Activated CD8-positive, alpha-beta T cell treated with anti-CD3 and anti-CD28 coated beads for 36 hours (primary cell): Measurements from ENCODE around the gene A4GALT. TPM values are rescaled to one million over a fixed set of nuclear protein-coding genes. Genes with fewer than 3 reads are reported as not detected.

Experiments used
- ATAC-seq: fragments of 200-7000 bp; cut with Tn5 transposase; one replicate; pipeline ENCODE4 v1.10.0; 2021; ENCODE audit warnings: mild to moderate bottlenecking, moderate library complexity
- CTCF ChIA-PET: fragments of 350-600 bp; sonication (Branson Sonifier 250); formaldehyde crosslinking; loops from one replicate; lab custom pipeline; 2021; ENCODE audit warnings: antibody characterized with exemption; lab: Charles Lee
- POLR2A ChIA-PET: fragments of 350-600 bp; sonication (Branson Sonifier 250); formaldehyde crosslinking; loops from one replicate; lab custom pipeline; 2021; ENCODE audit warnings: antibody characterized with exemption; lab: Charles Lee
- DNase-seq: peaks from one replicate; pipeline ENCODE4 v3.0.0-alpha.2; 2020
- H3K27ac Mint-ChIP-seq: one replicate; pipeline ENCODE4 v1.8.0; 2021; ENCODE audit warnings: mild to moderate bottlenecking, mixed read lengths
- H3K27me3 Mint-ChIP-seq: one replicate; pipeline ENCODE4 v1.8.0; 2021; ENCODE audit warnings: mixed read lengths
- H3K36me3 Mint-ChIP-seq: one replicate; pipeline ENCODE4 v1.8.0; 2021; ENCODE audit warnings: low read depth, mixed read lengths
- H3K4me1 Mint-ChIP-seq: one replicate; pipeline ENCODE4 v1.8.0; 2021; ENCODE audit warnings: low read depth, mixed read lengths
- H3K4me3 Mint-ChIP-seq: one replicate; pipeline ENCODE4 v1.8.0; 2021; ENCODE audit warnings: mild to moderate bottlenecking, moderate library complexity, mixed read lengths
- H3K9me3 Mint-ChIP-seq: one replicate; pipeline ENCODE4 v1.8.0; 2021; ENCODE audit warnings: mixed read lengths
- intact Hi-C: fragments of 100-400 bp; cut with micrococcal nuclease; formaldehyde crosslinking; loops from one replicate; pipeline ENCODE4 v1.10.0; 2022
- total RNA-seq, 2 experiments: library from RNA; stranded (reverse); gene quantifications; one replicate each; pipeline ENCODE4 v1.2.3, GENCODE V29; 2021
- TF ChIP-seq, protein P1 (sequence below): fragments of 200-600 bp; IDR thresholded peaks from one replicate; pipeline ENCODE4 v1.8.0; 2022; ENCODE audit warnings: antibody characterized with exemption, mild to moderate bottlenecking

Gene A4GALT
- total RNA-seq, 2 experiments from 2014 or later = 0.20 to 0.38 TPM

DNA sequence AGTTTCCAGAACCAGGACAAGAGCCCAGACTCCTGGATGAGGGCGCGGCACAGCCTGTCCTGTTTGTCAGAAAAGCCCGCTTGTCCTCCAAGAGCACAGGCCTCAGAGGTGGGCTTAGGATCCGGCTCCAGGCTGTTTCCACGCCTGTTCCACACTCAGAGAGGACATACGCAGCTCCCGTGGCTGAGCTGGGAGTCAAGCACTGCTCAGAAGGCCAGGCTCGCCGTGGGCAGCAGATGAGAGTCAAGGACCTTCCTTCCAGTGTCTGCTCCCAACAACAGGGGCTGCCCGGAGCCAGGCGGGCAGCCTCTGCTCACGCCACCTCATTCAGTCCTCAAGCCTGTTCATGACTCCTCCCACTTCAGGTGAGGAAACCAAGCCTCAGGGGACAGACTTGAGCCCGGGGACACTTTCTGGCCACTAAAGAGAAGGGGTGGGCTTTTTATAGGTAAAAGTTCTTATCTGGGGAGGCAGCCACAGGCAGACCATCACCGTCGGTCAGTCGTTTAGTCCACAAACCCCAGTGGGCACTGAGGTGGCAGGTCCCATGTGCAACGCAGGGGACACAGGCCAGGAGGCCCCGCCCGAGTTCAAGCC is 75.2 kb downstream of the A4GALT start:
- Mint-ChIP-seq H3K36me3 (no peaks in the 10 kb centered on the region), H3K27ac (no peak overlapping the region), H3K4me3 (no peak overlapping the region), H3K4me1 (peaks cover 35% of the 10 kb centered on the region), H3K9me3 (no peaks in the 10 kb centered on the region), H3K27me3 (no peaks in the 10 kb centered on the region)
- ChIA-PET POLR2A (interaction anchor here (1.4 to 4.9 kb wide), 2 partner anchors 30 to 31 kb away, joined by 4 to 64 read pairs; partner anchors contain the start of gene POLDIP3), CTCF (interaction anchor here (1.5 kb wide), 1 partner anchor 25 kb away, joined by 6 read pairs; no protein-coding TSS in a partner anchor)
- intact Hi-C loops = no loop called here
- TF ChIP-seq, protein P1, sequence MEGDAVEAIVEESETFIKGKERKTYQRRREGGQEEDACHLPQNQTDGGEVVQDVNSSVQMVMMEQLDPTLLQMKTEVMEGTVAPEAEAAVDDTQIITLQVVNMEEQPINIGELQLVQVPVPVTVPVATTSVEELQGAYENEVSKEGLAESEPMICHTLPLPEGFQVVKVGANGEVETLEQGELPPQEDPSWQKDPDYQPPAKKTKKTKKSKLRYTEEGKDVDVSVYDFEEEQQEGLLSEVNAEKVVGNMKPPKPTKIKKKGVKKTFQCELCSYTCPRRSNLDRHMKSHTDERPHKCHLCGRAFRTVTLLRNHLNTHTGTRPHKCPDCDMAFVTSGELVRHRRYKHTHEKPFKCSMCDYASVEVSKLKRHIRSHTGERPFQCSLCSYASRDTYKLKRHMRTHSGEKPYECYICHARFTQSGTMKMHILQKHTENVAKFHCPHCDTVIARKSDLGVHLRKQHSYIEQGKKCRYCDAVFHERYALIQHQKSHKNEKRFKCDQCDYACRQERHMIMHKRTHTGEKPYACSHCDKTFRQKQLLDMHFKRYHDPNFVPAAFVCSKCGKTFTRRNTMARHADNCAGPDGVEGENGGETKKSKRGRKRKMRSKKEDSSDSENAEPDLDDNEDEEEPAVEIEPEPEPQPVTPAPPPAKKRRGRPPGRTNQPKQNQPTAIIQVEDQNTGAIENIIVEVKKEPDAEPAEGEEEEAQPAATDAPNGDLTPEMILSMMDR = no peak
- DNase-seq = no peak
- no peak for ATAC-seq

DNA sequence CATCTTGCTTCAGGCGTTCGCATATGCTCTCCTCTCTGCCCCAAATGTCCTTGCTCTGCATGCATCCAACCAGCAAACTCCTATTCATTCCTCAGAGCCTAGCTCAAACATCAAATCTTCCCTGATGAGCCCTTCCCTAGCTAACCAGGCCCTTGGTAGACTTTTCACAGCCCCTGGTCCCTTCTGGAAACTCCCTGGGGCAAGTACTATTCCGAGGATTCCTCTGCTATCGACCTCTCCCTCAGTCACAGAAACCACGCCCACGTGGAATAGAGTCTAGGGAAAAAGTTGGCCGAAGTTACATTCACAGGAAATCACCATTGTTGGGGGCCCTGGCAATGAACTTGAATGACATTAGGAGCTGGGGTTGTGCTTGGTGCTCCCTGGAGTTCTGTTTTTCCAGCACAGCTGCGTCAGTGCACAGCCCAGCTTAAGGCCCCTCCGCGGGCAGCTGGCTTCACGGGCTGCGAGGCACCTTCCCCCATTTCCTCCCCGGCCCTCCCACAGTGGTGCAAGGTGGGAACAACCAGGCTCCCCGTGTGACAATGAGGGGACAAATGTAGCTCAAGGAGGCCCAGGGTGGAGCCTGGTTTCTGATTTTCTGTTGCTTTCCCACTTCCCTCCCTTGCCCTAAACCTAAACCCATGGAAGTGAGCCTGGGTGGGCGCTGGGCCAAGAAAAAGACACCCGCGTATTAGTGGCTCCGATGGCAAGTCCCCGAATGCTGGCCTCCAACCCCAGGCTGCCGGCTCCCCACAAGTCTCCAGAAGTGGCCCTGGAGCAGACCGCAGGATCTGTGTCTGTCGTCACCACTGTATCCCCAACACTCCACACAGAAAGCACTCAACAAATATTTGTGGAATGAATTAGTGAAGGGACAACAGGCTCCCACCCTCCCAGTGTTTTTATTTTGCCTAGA is 76.0 kb downstream of the A4GALT start:
- peaks cover 35% of the 10 kb centered on the region for H3K4me1 Mint-ChIP-seq
- TF ChIP-seq, protein P1 = no peak
- no peak overlapping the region for H3K4me3 Mint-ChIP-seq
- intact Hi-C loops = no loop called here
- no peaks in the 10 kb centered on the region for H3K36me3 Mint-ChIP-seq
- ChIA-PET POLR2A (interaction anchor here (1.1 to 2.0 kb wide), 3 partner anchors 9 to 30 kb away, joined by 3 to 11 read pairs (median 4); partner anchors contain the start of gene POLDIP3), CTCF (interaction anchor here (1.0 to 1.5 kb wide), 2 partner anchors 24 to 223 kb away, joined by 3 to 6 read pairs; no protein-coding TSS in a partner anchor)
- no peaks in the 10 kb centered on the region for H3K9me3 Mint-ChIP-seq
- H3K27ac Mint-ChIP-seq = no peak overlapping the region
- ATAC-seq (no peak), DNase-seq (no peak)
- no peaks in the 10 kb centered on the region for H3K27me3 Mint-ChIP-seq

DNA sequence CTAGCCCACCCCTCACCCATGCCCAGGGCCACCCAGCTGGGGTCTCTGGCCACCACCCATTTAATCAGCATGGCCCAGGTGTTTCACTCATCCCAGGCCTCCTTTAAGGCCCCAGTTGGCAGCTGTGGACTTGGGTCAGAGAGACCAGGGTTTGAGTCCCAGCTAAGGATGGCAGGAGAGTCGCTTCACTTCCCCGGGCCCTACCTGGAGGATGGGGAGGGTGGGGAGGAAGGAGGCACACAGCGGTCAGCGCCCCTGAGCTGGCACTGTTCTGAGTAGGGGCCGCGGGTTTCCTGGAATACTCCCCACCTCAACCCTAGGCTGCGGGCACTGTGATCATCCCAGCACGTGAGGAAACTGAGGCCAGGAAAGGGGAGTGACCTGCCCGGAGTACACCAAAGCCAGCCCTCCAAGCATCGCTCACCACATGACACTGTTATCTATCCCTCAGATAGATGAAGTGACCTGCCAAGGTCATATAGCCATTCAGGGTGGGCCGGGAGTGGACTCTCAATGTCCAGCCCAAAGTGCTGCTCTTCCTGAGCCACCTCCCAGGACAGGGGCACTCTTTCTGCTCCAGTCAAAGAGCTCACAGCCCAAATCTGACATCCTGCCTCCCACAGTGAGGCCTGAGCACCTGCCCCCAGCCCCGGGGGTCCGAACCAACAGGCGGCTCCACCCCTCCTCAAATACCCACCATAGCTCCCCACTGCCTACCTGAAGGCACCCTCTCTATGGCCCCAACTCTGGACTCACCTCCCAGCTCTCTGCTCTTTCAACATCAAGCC is 76.8 kb downstream of the A4GALT start:
- H3K27me3 Mint-ChIP-seq = no peaks in the 10 kb centered on the region
- no peaks in the 10 kb centered on the region for H3K9me3 Mint-ChIP-seq
- intact Hi-C loops = no loop called here
- H3K4me3 Mint-ChIP-seq = no peak overlapping the region
- TF ChIP-seq, protein P1 = no peak
- CTCF ChIA-PET = interaction anchor here (1.0 to 1.5 kb wide), 2 partner anchors 23 to 223 kb away, joined by 3 to 6 read pairs; no protein-coding TSS in a partner anchor
- ATAC-seq (no peak), DNase-seq (no peak)
- POLR2A ChIA-PET = interaction anchor here (0.9 to 2.0 kb wide), 4 partner anchors 9 to 29 kb away, joined by 3 to 11 read pairs (median 4); partner anchors contain the start of gene POLDIP3
- H3K36me3 Mint-ChIP-seq = no peaks in the 10 kb centered on the region
- peaks cover 35% of the 10 kb centered on the region for H3K4me1 Mint-ChIP-seq
- no peak overlapping the region for H3K27ac Mint-ChIP-seq

DNA sequence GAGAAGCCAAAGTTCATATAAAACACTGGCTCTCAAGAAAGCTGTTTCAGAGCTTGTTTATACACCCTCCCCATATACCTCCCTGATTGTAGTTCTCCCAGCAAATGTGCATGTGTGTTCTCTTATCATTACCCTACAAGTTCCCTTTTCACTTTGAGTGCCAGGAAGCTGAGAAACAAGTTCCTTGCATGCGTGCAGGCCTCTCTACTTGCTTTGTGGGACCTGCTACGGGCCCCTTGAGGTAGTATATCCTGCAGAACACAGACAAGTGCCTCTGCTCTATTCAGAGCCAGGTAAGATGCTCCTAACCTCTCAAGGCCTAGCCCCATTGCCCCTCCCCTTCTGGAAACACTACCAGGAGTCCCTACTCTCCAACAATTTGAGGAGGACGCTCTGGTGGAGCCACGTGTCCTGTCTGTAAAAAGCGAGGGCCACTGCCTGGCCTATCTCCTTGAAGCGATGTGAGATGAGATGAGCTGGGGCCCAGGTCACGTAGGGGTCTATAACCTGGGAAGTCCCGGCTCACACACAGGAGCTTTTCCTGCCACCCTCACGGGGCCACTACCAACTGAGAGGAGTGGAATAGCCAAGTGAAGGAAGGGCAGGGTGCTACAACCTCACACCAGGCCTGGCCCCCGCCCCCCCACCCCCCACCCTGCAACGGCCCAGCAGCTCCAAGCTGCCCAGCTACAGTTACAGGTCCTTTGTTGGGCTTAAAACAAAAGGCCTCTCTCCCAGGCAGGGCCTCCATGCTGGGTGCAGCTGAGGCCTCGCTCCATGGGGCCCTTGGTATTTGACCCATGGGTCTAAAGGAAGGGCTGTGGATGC is 77.7 kb downstream of the A4GALT start:
- no peak overlapping the region for H3K27ac Mint-ChIP-seq

More for the DNA sequence above, 77.7 kb downstream of the A4GALT start:
- DNase-seq (no peak), ATAC-seq (no peak)
- H3K36me3 Mint-ChIP-seq = no peaks in the 10 kb centered on the region
- TF ChIP-seq, protein P1 = no peak
- POLR2A ChIA-PET = interaction anchor here (0.9 to 2.0 kb wide), 3 partner anchors 27 to 28 kb away, joined by 3 to 11 read pairs (median 4); partner anchors contain the start of gene POLDIP3
- peaks cover 34% of the 10 kb centered on the region for H3K4me1 Mint-ChIP-seq
- no peaks in the 10 kb centered on the region for H3K27me3 Mint-ChIP-seq
- CTCF ChIA-PET = no interaction called here
- no peaks in the 10 kb centered on the region for H3K9me3 Mint-ChIP-seq
- no peak overlapping the region for H3K4me3 Mint-ChIP-seq
- intact Hi-C loops = no loop called here
